ENCODE measurements around the gene CHAT. TPM values are rescaled to one million over a fixed set of nuclear protein-coding genes. Genes with fewer than 3 reads are reported as not detected.

The CHAT gene
- total RNA-seq, 2 experiments from 2014 or later: not detected

- ChIA-PET POLR2A (no interaction called here), CTCF (no interaction called here)
- ATAC-seq (no peak), DNase-seq (no peak)
- peaks cover 4% of the 10 kb centered on the region for H3K9me3 Mint-ChIP-seq
- intact Hi-C loops (cut with micrococcal nuclease): no loop called here
- H3K36me3 Mint-ChIP-seq (ENCODE audit: low read depth): no peaks in the 10 kb centered on the region
- TF ChIP-seq CTCF (IDR thresholded peaks at IDR 0.05): no peak
- no peak overlapping the region for H3K4me3 Mint-ChIP-seq
- H3K4me1 Mint-ChIP-seq (ENCODE audit: low read depth): no peaks in the 10 kb centered on the region
- H3K27ac Mint-ChIP-seq: no peak overlapping the region
- peaks cover 13% of the 10 kb centered on the region for H3K27me3 Mint-ChIP-seq
Measured at GRCh38 chr10:49709934-49710333, 96.1 kb downstream of the CHAT start.

GRCh38 chr10:49710966-49711365, 97.1 kb downstream of the CHAT start:
- no peak for ATAC-seq
- intact Hi-C loops (cut with micrococcal nuclease): no loop called here
- peaks cover 2% of the 10 kb centered on the region for H3K9me3 Mint-ChIP-seq
- no peak for TF ChIP-seq CTCF (IDR thresholded peaks at IDR 0.05)
- H3K4me3 Mint-ChIP-seq: no peak overlapping the region
- H3K27me3 Mint-ChIP-seq: peaks cover 13% of the 10 kb centered on the region
- H3K4me1 Mint-ChIP-seq (ENCODE audit: low read depth): no peaks in the 10 kb centered on the region
- POLR2A ChIA-PET: interaction anchor here (0.8 kb wide), 1 partner anchor 10 kb away, joined by 3 read pairs; no protein-coding TSS in a partner anchor
- H3K36me3 Mint-ChIP-seq (ENCODE audit: low read depth): no peaks in the 10 kb centered on the region
- CTCF ChIA-PET: no interaction called here
- no peak for DNase-seq
- H3K27ac Mint-ChIP-seq: no peak overlapping the region

- peaks cover 2% of the 10 kb centered on the region for H3K9me3 Mint-ChIP-seq
- intact Hi-C loops (cut with micrococcal nuclease): no loop called here
Measured at GRCh38 chr10:49711481-49711880, 97.6 kb downstream of the CHAT start.

GRCh38 chr10:49713266-49713665, 99.4 kb downstream of the CHAT start:
- intact Hi-C loops (cut with micrococcal nuclease): no loop called here
- TF ChIP-seq CTCF (IDR thresholded peaks at IDR 0.05): no peak
- ChIA-PET CTCF (no interaction called here), POLR2A (no interaction called here)
- no peak for DNase-seq
- Mint-ChIP-seq H3K27ac (no peak overlapping the region), H3K4me3 (no peak overlapping the region), H3K9me3 (peaks cover 2% of the 10 kb centered on the region), H3K27me3 (peaks cover 15% of the 10 kb centered on the region), H3K36me3 (ENCODE audit: low read depth) (no peaks in the 10 kb centered on the region), H3K4me1 (ENCODE audit: low read depth) (no peaks in the 10 kb centered on the region)
- ATAC-seq: no peak

More at GRCh38 chr10:49711481-49711880, 97.6 kb downstream of the CHAT start:
- Mint-ChIP-seq H3K4me1 (ENCODE audit: low read depth) (no peaks in the 10 kb centered on the region), H3K36me3 (ENCODE audit: low read depth) (no peaks in the 10 kb centered on the region), H3K27me3 (peaks cover 13% of the 10 kb centered on the region), H3K27ac (no peak overlapping the region), H3K4me3 (no peak overlapping the region)
- ATAC-seq (no peak), DNase-seq (no peak)
- ChIA-PET POLR2A (interaction anchor here (0.8 kb wide), 1 partner anchor 9 kb away, joined by 3 read pairs; no protein-coding TSS in a partner anchor), CTCF (no interaction called here)
- no peak for TF ChIP-seq CTCF (IDR thresholded peaks at IDR 0.05)

Other genes starting within 250 kb of the CHAT start
- not detected for gene DRGX, start 217.9 kb upstream of the CHAT start, total RNA-seq
- 10 to 100 TPM; 19.1 to 21.8 TPM for gene ERCC6, start 74.9 kb upstream of the CHAT start, total RNA-seq
- not detected for gene SLC18A3, start 3.7 kb upstream of the CHAT start, total RNA-seq
- gene C10orf53, start 65.6 kb downstream of the CHAT start, total RNA-seq: not detected
- under 1 TPM; 0.40 to 0.68 TPM for gene OGDHL, start 148.3 kb downstream of the CHAT start, total RNA-seq

All from activated CD8-positive, alpha-beta T cell treated with anti-CD3 and anti-CD28 coated beads for 36 hours (primary cell).